SK-N-SH treated with all-trans-retinoic acid at 6 μM for 48 hours (cell line): ENCODE data around the gene MOK.

Experiments used
- CSDC2 ChIP-seq: fragments of 250-450 bp; sonication (Bioruptor Pico); IDR thresholded peaks from 2 replicates; pipeline ENCODE4 v1.5.0; 2020; ENCODE audit warnings: mild to moderate bottlenecking, moderate library complexity
- PATZ1 ChIP-seq: fragments of 250-450 bp; sonication (Bioruptor Pico); IDR thresholded peaks from 2 replicates; pipeline ENCODE4 v1.8.0; 2020; ENCODE audit warnings: mild to moderate bottlenecking, moderate library complexity, borderline replicate concordance
- POU6F1 ChIP-seq: fragments of 250-450 bp; sonication (Bioruptor Pico); IDR thresholded peaks from 2 replicates; pipeline ENCODE4 v1.8.0; 2021; ENCODE audit warnings: low read depth, mild to moderate bottlenecking, moderate library complexity, borderline replicate concordance
- TOX ChIP-seq: fragments of 250-450 bp; sonication (Bioruptor Pico); IDR thresholded peaks from 2 replicates; pipeline ENCODE4 v1.8.0; 2021; ENCODE audit warnings: mild to moderate bottlenecking, moderate library complexity, borderline replicate concordance
- ZFP30 ChIP-seq: fragments of 450-650 bp; formaldehyde crosslinking; IDR thresholded peaks from 2 replicates; pipeline ENCODE4 v1.5.0; 2022; ENCODE audit warnings: mild to moderate bottlenecking, moderate library complexity

- no peak for TF ChIP-seq PATZ1
- no peak for TF ChIP-seq POU6F1 (CRISPR knock-in tag)
- TF ChIP-seq ZFP30 (CRISPR knock-in tag) = no peak
- TF ChIP-seq TOX (CRISPR knock-in tag) = no peak
- no peak for TF ChIP-seq CSDC2 (CRISPR knock-in tag)
Measured at GRCh38 chr14:102258136-102258535, 46.8 kb downstream of the MOK start.
